Activated naive CD4-positive, alpha-beta T cell treated with anti-CD3 and anti-CD28 coated beads for 36 hours (primary cell): ENCODE data around the gene TMEM185B. TPM values are rescaled to one million over a fixed set of nuclear protein-coding genes. Genes with fewer than 3 reads are reported as not detected.

Source experiments
- CTCF ChIA-PET: fragments of 350-600 bp; sonication (Branson Sonifier 250); formaldehyde crosslinking; loops from one replicate; lab custom pipeline; 2021; ENCODE audit warnings: antibody characterized with exemption; lab: Charles Lee
- DNase-seq: peaks from one replicate; pipeline ENCODE4 v3.0.0-alpha.2; 2020
- H3K27ac Mint-ChIP-seq: one replicate; pipeline ENCODE4 v1.8.0; 2021; ENCODE audit warnings: mild to moderate bottlenecking, mixed read lengths
- H3K27me3 Mint-ChIP-seq: one replicate; pipeline ENCODE4 v1.8.0; 2021; ENCODE audit warnings: low read depth, mixed read lengths
- H3K36me3 Mint-ChIP-seq: one replicate; pipeline ENCODE4 v1.8.0; 2021; ENCODE audit warnings: low read depth, mixed read lengths
- H3K4me1 Mint-ChIP-seq: one replicate; pipeline ENCODE4 v1.8.0; 2021; ENCODE audit warnings: low read depth, mixed read lengths
- H3K4me3 Mint-ChIP-seq: one replicate; pipeline ENCODE4 v1.8.0; 2021; ENCODE audit warnings: mild to moderate bottlenecking, moderate library complexity, mixed read lengths
- H3K9me3 Mint-ChIP-seq: one replicate; pipeline ENCODE4 v1.8.0; 2021; ENCODE audit warnings: mixed read lengths
- intact Hi-C: fragments of 100-400 bp; cut with micrococcal nuclease; formaldehyde crosslinking; loops from one replicate; pipeline ENCODE4 v1.15.1; 2023
- total RNA-seq, 2 experiments: library from RNA; stranded (reverse); gene quantifications; one replicate each; pipeline ENCODE4 v1.2.3, GENCODE V29; 2021

TMEM185B gene
- total RNA-seq, 2 experiments from 2014 or later = 11.4 to 12.2 TPM

DNA sequence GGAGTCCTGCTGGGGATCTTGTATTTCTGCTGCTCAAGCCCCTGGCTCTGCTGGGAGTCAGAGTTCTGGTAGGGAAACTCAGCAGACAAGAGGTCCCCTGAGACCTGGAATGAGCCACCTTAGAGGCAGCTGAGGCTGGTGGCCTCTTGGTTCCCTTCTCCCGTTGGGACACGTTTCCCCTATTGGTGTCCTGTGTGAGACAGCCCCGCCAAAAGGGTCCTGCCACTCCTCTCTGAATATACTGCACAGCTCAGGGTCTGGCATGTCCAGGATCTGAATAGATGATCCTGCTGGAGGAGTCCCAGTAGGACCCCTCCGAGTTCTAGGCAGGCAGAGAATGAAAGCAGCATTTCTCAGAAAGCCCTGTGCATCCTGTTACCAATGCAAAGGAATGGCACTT lies 27.4 kb upstream of the TMEM185B start:
- Mint-ChIP-seq H3K9me3 (no peaks in the 10 kb centered on the region), H3K4me3 (no peak overlapping the region), H3K4me1 (peaks cover 25% of the 10 kb centered on the region), H3K36me3 (no peaks in the 10 kb centered on the region), H3K27ac (no peak overlapping the region), H3K27me3 (peaks cover 2% of the 10 kb centered on the region)
- CTCF ChIA-PET = interaction anchor here (1.0 kb wide), 1 partner anchor 74 kb away, joined by 3 read pairs; no protein-coding TSS in a partner anchor
- intact Hi-C loops = loop anchor here (10.0 kb wide), 1 partner anchor 886 kb away; the partner anchor contains the start of genes C2orf76 and DBI
- no peak for DNase-seq

DNA sequence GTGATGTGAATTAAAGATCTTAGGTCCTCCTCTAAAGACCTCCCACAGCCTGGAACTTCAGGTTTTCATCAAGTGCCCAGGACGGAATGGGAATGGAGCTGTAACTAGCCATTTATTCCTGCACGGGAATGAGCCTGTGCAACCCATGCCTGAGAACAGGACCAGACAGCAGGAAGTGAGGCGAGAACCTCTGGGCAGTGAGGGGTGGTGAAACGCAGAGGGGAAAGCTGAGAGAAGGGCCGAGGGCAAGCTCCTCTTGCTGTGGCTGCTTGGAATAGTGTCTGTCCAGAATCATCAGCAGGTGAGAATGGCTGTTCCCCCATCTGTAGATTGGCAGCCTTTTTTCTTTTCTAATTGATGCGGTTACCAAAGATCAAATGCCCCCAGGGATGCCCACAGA lies 24.7 kb upstream of the TMEM185B start:
- H3K4me1 Mint-ChIP-seq = peaks cover 7% of the 10 kb centered on the region
- H3K36me3 Mint-ChIP-seq = no peaks in the 10 kb centered on the region
- no peak for DNase-seq
- H3K4me3 Mint-ChIP-seq = no peak overlapping the region
- intact Hi-C loops = no loop called here
- CTCF ChIA-PET = interaction anchor here (0.6 to 1.4 kb wide), 3 partner anchors 19 to 1366 kb away, joined by 3 to 9 read pairs (median 3); no protein-coding TSS in a partner anchor
- no peak overlapping the region for H3K27ac Mint-ChIP-seq
- H3K9me3 Mint-ChIP-seq = peaks cover 5% of the 10 kb centered on the region
- peaks cover 2% of the 10 kb centered on the region for H3K27me3 Mint-ChIP-seq

DNA sequence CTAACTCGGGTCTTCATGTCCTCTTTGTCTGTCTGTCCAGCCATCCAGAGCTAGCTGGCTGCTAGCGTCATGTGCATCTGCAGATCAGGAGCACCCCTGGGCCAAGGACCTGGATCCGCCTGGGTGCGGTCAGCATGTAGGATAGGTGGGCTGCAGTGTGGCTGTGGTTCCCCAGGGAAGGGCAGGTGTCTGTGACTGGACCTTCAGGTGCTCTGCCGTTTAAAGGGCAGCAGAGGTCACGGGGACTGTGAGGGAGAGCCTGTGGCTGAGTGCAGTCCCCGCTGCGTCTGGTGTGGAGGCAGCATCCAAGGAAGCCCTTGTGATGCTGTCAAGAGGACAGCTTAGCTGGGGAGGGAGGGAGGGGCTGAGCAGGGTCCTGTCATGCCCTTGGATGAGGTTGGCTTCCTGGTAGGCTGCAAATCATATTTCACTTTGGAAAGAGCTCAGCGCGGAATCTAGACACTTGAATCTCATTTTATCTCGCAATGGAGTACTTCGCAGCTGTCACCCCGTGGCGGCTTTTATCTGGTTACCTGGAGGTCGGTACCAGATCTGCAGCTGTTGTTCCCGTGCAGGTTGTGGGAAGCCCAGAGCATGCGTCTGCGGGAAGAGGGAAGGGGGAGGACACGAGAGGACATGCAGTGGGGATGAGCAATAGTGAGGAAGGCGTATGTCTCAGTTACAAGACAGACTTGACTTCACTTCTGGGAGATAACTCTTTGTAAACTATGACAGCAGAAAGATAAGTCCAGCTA lies 23.5 kb upstream of the TMEM185B start:
- Mint-ChIP-seq H3K27ac (no peak overlapping the region), H3K4me1 (peaks cover 1% of the 10 kb centered on the region), H3K36me3 (no peaks in the 10 kb centered on the region), H3K4me3 (no peak overlapping the region), H3K27me3 (peaks cover 2% of the 10 kb centered on the region), H3K9me3 (peaks cover 5% of the 10 kb centered on the region)
- intact Hi-C loops = no loop called here
- no peak for DNase-seq
- CTCF ChIA-PET = interaction anchor here (1.4 kb wide), 1 partner anchor 66 kb away, joined by 3 read pairs; no protein-coding TSS in a partner anchor

DNA sequence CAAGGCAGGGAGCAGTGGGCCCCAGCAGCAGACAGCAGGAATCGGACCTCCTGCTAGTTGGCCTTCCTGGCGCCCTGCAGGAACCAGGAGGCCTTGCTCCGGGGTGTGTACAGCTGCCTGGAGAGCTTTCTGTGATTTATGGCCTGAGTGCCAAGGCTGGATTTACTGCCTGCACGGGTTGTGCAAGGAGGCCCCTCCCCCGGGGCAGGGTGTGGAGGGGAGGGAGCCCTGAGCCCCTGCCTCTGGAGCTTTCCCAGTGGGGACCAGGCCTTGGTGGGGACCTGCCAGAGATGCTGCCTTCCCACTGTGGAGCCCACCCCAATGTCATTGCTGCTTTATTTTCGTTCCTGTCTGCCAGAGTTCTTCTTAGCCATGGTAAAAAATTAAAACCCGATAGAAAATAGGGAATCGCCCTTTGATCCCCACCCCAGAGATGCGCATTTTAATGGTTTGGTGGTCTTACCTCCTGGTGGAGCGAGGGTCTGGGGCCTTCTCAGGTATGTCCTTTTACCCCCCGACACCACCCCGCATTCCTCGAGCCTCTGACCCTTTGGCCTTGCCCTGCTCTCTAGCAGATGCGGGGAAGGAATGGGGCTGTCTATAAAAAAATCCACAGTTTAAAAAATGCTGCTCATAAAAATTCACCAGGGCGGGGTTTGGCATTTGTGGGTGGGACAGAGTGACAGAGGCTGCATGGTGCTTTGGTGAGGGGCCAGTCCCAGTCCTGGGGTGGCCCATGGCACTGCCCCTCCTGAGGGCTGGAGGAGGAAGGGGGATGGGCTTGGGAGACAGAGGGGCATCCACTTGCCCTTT lies 22.5 kb upstream of the TMEM185B start:
- CTCF ChIA-PET = no interaction called here
- intact Hi-C loops = no loop called here
- no peak for DNase-seq

DNA sequence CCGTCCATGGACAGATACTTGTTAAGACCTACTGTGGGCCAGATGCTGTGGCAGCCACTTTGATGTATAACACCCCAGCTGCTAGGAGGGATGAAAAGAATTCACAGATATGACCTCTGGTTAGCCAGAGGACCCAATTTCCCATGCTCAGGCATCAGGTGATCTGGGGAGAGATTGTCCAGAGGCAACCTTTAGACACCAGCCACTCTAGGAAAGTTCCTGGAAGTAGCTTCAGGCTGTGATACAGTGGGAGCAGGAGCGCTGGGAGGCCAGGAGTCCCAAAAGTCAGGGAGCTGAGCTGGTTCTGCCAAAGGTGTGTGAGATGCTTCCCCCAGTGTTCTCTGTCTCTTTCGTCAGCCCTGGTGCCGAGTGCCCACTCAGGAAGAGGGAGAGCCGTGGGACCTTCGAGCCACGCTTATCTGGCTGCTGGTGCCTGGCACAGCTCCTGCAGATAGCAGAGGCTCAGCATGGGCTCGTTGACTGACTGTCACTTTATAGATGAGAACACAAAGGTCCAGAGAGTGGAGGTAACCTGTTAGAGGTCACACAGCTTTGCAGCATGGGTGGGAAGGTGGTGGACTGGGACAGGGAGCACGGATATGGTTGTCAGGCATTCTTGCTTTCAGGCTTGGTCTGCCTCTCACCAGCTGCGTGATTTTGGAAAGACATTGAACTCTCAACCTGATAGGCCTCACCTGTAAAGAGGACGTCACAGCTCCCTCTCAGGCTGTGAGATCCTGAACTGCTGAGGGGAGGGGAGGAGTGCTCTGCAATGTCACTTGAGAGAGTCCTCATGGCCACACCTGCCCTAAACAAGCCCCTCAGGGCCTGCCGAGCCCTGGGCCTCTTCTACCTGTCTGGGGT lies 21.7 kb upstream of the TMEM185B start:
- Mint-ChIP-seq H3K36me3 (no peaks in the 10 kb centered on the region), H3K4me3 (no peak overlapping the region), H3K27ac (no peak overlapping the region), H3K4me1 (peaks cover 2% of the 10 kb centered on the region), H3K27me3 (peaks cover 2% of the 10 kb centered on the region), H3K9me3 (peaks cover 5% of the 10 kb centered on the region)
- DNase-seq = no peak
- intact Hi-C loops = no loop called here
- CTCF ChIA-PET = no interaction called here

More for the DNA sequence above, 22.5 kb upstream of the TMEM185B start:
- Mint-ChIP-seq H3K4me1 (no peaks in the 10 kb centered on the region), H3K4me3 (no peak overlapping the region), H3K27ac (no peak overlapping the region), H3K36me3 (no peaks in the 10 kb centered on the region), H3K27me3 (peaks cover 2% of the 10 kb centered on the region), H3K9me3 (peaks cover 5% of the 10 kb centered on the region)

DNA sequence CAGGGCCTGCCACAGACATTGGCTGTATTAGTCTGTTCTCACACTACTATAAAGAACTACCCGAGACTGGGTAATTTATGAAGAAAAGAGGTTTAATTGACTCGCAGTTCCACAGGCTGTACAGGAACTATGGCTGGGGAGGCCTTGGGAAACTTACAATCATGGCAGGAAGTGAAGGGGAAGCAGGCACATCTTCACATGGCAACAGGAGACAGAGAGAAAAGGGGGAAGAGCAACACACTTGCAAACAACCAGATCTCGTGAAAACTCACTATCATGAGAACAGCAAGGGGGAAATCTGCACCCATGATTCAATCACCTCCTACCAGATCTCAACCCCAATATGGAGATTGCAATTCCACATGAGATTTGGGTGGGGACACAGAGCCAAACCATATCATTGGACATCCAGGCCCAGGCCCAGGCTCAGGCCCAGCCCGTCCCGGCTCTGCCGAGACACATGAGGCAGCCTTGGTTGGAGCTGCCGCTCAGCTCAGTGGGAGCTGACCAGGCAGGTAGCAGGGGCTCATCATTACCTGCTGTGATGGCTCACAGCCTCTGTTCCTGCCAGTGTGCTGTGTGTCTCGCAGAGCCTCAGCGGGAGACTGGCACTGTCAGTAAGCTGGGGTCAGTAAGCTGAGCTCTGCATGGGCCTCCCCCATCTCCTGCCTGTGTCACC lies 20.8 kb upstream of the TMEM185B start:
- Mint-ChIP-seq H3K27me3 (peaks cover 2% of the 10 kb centered on the region), H3K27ac (no peak overlapping the region), H3K4me1 (peaks cover 2% of the 10 kb centered on the region), H3K9me3 (peaks cover 5% of the 10 kb centered on the region), H3K4me3 (no peak overlapping the region), H3K36me3 (no peaks in the 10 kb centered on the region)
- CTCF ChIA-PET = no interaction called here
- no peak for DNase-seq
- intact Hi-C loops = no loop called here

DNA sequence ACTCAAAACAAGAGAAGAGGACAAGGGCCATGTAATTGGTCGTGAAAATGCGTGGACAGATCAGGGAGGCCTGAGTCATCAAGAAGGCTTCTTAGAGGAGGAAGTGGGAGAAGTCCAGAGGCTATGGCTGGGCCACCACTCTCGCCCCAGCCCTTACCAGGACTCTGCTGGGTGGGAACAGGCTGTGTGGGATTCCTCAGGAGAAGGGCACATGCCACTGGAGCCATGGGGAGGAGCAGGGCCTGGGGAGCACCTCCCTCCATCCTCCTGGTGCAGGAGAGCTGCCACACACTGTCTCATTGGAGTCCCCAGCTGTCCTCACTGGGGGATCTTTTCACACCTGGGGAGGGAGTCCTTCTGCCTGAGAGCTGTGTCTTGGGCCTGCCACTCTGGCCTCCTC lies 20.0 kb upstream of the TMEM185B start:
- peaks cover 5% of the 10 kb centered on the region for H3K9me3 Mint-ChIP-seq
- intact Hi-C loops = no loop called here
- CTCF ChIA-PET = no interaction called here

DNA sequence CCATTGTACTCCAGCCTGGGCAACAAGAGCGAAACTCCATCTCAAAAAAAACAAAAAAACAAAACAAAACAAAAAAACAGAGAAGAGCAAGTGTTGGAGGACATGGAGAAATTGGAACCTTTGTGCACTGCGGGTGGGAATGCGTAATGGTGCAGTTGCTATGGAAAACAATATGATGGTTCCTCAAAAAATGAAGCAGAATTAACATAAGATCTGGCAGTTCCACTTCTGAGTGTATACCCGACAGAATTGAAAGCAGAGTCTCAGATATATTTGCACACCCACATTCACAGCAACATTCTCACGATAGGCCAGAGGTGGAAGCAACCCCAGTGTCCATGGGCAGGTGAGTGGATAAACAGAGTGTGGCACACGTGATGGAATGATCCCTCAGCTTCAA lies 18.5 kb upstream of the TMEM185B start:
- Mint-ChIP-seq H3K36me3 (no peaks in the 10 kb centered on the region), H3K9me3 (peaks cover 5% of the 10 kb centered on the region), H3K27ac (no peak overlapping the region), H3K4me1 (peaks cover 2% of the 10 kb centered on the region), H3K27me3 (no peaks in the 10 kb centered on the region), H3K4me3 (no peak overlapping the region)
- no peak for DNase-seq
- intact Hi-C loops = no loop called here
- CTCF ChIA-PET = interaction anchor here (1.9 kb wide), 1 partner anchor 72 kb away, joined by 5 read pairs; no protein-coding TSS in a partner anchor

More for the DNA sequence above, 20.0 kb upstream of the TMEM185B start:
- H3K27ac Mint-ChIP-seq = no peak overlapping the region
- H3K4me3 Mint-ChIP-seq = no peak overlapping the region
- H3K36me3 Mint-ChIP-seq = no peaks in the 10 kb centered on the region
- no peak for DNase-seq
- H3K4me1 Mint-ChIP-seq = peaks cover 2% of the 10 kb centered on the region
- peaks cover 2% of the 10 kb centered on the region for H3K27me3 Mint-ChIP-seq

DNA sequence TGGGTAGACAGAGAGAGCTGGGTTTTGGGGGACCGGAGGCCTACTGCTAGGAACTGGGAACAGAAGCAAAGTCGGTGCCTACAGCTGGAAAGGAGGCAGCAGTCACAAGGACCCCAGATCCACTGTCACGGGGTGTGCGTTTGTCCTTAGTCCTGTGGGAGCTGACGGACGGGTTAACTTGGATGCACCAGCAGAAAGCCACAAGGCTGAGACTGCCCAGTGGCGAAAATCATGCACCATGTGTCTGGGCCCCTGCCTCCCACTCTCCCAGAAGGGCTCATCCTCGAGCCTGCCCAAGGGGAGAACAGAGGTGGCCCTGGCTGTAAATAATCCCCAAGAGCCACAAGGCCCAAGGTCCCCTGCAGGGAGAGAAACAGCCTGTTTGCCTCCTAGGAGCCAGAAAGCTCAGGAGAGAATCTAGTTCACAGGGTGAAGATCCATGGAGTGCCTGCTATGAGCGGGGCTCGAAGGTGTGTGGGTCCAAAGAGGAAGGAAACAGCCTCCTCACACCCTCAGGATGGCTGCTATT lies 17.8 kb upstream of the TMEM185B start:
- no peaks in the 10 kb centered on the region for H3K27me3 Mint-ChIP-seq
- no peaks in the 10 kb centered on the region for H3K36me3 Mint-ChIP-seq
- CTCF ChIA-PET = interaction anchor here (1.9 kb wide), 1 partner anchor 73 kb away, joined by 5 read pairs; no protein-coding TSS in a partner anchor
- peaks cover 2% of the 10 kb centered on the region for H3K4me1 Mint-ChIP-seq
- no peak overlapping the region for H3K27ac Mint-ChIP-seq
- no peak for DNase-seq
- peaks cover 5% of the 10 kb centered on the region for H3K9me3 Mint-ChIP-seq
- intact Hi-C loops = no loop called here
- H3K4me3 Mint-ChIP-seq = no peak overlapping the region

DNA sequence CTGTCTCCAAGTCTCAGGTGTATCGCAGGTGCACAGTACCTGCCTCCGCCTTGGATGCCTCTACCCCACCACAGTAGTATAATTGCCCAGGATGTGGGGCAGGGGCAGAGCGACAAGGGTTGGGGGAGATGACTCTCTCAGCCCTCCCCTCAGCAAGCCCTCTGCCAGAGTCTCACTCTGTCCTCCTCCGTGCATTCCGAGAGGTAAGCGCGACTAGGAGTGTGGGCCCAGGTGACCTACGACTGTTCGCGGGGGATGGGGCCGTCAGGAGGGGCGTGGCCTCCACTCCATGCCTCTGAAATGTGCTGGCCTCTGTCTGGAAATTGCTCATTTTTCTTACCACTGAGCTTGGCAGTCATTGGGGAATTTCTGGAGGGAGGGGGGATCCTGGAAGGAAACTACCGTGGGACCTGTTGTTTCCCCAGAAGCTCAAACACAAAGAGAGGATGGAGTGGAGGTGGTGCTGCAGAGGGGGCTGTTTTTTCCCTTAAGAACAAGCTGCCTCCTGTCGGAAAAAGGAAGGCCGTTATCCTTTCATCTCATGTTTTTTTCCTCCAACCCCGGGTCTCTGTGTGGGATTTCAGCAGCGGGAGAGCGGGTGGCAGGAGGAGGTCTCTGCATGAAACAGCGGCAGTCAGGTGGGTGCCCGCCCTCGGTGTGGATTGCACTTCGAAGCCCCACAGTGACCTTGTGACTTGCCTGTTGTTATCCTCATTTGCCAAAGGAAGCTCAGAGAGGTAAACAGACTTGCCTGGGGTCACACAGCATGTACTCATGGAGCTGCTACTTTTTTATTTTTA lies 16.5 kb upstream of the TMEM185B start:
- H3K27me3 Mint-ChIP-seq = no peaks in the 10 kb centered on the region
- no peak for DNase-seq
- H3K36me3 Mint-ChIP-seq = no peaks in the 10 kb centered on the region
- no peak overlapping the region for H3K27ac Mint-ChIP-seq
- peaks cover 6% of the 10 kb centered on the region for H3K9me3 Mint-ChIP-seq
- intact Hi-C loops = no loop called here
- CTCF ChIA-PET = interaction anchor here (1.9 kb wide), 1 partner anchor 74 kb away, joined by 5 read pairs; no protein-coding TSS in a partner anchor
- H3K4me3 Mint-ChIP-seq = no peak overlapping the region
- peaks cover 2% of the 10 kb centered on the region for H3K4me1 Mint-ChIP-seq
